TTC549 (cell line): ENCODE data around the gene C10orf71.

ENCODE experiments used
- FAIRE-seq: peaks from 2 replicates; lab custom pipeline; 2012; peaks lifted over from hg19 to GRCh38; lab: Jason Lieb, UNC

The C10orf71 gene

DNA sequence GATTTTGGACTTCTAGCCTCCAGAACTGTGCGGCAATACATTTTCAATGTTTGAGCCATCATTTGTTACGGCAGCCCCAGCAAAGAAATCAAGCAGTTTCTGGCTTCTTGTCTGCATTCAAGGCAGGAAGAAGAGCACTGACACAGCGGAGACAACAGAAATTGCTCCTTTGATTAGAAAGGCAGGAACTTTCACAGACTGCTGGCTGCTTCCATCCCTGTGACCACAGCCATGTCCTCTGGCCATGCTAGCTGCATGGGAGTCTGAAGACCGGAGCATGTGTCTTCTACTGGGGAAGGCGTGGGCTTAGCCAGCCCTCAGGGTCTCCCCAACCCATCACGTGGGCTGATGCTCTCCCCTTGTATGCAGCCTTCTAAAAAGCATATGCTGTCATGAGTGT is 19.1 kb downstream of the C10orf71 start:
- FAIRE-seq = no peak

DNA sequence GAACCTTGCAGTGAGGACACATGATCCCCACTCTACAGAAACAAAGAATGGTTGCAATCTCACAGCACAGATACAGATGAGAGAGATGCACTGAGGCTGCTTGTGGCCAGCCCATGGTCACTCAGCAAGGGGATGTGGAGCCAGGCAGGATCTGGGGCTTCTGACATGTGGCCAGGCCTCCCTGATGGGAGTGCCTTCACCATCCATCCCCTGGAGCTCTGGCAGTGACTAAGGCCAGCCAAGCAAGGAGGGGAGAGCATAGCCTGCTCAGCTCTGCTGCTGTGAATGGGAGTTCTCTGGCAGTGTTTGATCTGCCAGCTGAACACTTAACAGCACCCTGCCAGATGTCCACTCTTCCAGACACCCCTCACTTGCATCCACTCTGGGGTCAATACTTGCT is 19.8 kb downstream of the C10orf71 start:
- no peak for FAIRE-seq

DNA sequence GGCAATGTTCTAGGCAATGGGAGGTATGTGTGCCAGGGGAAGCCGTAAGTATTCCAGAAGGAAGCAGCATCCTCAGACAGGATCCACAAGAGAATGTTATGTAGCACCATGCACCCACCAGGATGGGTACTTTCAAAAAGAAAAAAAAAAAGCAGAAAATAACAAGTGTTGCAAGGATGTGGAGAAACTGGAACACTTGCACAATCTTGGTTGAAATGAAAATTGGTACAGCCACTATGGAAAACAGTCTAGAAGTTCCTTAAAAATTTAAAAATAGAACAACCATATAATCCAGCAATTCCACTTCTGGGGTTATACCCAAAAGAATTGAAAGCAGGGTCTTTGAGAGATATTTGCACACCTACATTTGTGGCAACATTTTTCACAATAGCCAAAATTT is 20.2 kb downstream of the C10orf71 start:
- FAIRE-seq = no peak

DNA sequence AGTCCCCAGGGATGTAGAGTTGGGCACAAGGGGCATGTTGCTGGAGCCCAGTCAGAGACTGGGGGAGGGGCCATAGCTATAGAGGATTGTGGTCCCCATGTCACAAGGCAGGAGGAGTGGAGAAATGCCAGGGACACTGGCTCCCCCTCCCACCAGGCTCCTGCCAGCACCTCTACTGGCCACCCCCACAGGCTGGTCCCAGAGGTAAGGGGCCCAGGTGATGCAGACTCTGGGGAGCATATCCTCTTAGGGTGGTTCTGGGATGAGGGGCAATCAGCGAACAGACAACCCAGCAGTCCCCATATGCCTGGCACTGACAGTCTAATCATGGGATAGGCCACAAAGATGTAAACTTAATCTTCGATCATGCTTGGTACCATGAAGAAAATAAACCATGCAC is 21.2 kb downstream of the C10orf71 start:
- no peak for FAIRE-seq

DNA sequence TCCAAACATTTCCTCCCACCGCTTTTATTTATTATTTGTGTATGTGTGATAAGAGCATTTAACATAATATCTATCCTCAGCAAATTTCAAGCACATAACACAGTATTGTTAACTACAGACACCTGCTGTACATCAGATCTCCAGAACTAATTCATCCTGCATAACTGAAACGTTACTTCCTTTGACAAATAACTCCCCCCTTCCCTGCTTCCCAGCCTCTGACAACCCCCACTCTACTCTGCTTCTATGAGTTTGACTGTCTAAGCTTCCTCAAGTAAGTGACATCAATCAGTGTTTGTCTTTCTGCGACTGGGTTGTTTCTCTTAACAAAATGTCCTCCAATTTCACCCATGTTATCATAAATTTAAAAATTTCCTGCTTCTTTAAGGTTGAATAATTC is 22.1 kb downstream of the C10orf71 start:
- no peak for FAIRE-seq

DNA sequence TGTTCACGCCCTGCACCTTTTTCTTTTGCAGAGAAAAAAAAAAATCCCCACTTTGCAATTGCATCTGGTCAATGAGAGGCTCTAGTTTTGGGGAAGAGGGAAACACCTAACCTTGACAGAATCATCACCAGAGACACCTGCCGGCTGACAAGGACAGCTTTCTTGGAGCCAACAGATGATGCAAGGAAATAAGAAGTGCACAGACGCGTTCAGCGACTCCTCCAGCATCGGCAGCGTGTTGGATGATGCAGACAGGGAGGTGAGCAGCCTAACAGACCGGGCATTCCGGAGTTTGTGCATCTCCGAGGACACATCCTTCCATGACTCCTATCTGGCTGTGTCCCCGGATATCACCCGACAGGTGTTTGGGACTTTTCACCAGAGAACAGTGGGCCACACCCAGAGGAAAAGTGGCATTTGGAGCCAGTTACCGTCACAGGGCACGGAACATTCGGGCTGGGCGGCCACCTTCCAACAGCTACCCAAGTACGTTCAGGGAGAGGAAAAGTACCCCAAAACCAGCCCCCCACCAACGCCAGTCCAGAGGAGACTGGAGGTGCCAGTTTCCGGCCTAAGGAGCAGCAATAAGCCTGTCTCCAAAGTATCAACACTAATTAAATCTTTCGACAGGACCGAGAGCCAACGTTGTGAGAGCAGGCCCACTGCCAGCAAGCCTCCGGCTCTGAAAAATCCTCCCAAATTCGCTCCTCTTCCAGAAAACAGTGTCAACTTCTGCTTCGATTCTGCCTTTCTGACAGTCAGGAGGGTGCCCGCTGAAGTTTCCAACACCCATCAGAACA is 23.6 kb downstream of the C10orf71 start:
- no peak for FAIRE-seq

DNA sequence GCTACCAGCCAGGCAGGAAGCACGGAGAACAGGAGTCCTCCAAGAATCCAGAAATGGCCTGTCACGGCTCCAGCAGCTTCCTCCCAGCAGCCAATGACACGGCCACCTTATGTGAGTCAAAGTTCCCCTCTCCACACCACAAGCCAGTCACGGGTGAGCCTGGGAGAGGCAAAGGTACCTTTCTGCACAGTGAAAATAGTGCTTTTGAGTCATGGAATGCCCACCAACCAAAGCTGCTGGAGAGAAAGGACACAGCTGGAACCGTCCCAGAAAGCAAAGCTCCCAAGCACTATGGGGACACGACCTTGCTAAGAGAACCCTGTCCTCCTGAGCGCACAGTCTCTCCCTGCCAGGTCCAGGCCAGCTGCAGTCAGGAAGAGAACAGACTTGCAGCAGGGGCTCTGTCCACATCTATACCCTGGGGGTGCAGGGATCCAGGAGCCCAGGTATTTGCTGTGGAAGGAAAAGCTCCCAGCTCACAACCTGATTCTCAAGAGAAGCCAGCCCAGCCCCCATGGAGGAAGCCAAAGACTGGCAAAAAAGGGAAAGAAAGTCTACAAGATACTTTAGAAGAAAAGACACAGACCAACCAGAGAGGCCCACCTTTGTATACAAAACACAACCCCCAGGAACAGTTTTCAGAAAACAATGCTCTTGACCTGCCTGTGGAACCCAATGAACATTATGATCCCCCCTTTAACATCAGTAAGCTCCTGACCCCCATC is 24.4 kb downstream of the C10orf71 start:
- FAIRE-seq = no peak

DNA sequence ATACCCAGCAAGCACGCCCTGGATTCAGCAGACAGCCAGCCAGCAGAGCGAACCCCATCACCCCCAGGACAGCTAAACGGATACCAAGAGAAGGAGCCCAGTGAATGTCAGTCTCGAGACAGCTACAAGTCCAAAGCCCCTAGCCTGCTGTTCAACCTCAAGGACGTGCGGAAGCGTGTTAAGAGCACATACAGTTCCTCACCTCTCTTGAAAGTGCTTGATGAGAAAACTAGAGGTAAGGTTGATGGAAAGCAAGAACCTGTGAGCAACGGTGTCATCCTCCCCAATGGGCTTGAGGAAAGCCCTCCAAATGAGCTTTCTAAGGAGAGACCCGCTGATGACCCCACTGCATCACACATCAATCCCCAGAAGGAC is 24.9 kb downstream of the C10orf71 start:
- no peak for FAIRE-seq

DNA sequence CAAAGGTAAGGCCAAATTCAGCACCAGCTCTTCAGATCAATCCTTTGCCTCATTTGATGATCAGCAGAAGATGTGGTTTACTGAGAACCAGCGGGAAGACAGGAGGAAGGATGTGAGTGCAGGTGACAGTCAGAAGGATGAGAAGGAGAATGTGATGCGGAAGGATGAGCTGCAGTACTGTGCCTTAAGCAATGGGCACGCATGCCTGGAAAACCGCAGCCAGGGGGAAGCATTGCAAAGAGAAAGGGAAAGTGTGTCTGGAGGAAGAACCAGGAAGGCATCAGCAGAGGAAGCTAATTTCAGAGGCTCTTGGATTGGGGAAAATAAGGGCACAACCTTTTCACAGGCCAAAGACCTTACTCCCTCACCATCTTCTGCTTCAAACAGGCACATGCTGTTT is 25.7 kb downstream of the C10orf71 start:
- no peak for FAIRE-seq

DNA sequence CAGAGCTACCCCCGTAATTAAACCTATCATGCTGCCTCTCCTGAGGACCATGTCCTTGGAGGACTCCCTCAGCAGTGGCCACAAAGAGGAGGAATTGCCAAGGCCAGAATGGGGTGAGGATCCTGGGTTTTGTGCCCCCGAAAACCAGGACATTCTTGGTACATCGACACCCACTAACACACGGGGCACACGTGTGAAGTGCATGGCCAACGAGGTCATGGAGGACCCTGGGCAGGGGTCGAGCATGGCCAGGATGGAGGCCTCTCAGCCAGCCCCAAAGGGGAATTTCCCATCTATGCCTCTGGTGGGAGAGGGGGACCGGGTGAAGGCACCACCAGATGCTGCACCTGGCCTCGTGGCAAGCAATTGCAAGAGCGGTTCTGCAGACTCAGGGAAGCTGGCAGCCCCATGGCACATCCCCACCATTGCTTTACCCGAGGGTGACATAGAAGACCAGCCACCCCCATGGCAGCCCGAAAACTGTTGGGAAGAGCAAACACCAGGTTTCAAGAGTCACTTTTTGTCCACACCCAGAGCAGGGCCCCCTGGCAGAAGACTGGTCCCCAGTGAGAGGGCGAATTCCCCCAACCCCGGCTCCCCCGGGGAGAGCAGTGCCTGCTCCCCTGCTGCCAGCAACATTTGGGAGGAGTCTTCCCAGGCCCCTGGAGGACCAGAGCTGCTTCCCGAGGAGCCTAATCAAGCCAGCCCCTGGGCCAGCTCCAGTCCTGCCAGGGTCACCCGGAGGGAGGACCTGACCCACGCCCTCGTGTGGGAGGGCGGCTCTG is 26.4 kb downstream of the C10orf71 start:
- FAIRE-seq = no peak

DNA sequence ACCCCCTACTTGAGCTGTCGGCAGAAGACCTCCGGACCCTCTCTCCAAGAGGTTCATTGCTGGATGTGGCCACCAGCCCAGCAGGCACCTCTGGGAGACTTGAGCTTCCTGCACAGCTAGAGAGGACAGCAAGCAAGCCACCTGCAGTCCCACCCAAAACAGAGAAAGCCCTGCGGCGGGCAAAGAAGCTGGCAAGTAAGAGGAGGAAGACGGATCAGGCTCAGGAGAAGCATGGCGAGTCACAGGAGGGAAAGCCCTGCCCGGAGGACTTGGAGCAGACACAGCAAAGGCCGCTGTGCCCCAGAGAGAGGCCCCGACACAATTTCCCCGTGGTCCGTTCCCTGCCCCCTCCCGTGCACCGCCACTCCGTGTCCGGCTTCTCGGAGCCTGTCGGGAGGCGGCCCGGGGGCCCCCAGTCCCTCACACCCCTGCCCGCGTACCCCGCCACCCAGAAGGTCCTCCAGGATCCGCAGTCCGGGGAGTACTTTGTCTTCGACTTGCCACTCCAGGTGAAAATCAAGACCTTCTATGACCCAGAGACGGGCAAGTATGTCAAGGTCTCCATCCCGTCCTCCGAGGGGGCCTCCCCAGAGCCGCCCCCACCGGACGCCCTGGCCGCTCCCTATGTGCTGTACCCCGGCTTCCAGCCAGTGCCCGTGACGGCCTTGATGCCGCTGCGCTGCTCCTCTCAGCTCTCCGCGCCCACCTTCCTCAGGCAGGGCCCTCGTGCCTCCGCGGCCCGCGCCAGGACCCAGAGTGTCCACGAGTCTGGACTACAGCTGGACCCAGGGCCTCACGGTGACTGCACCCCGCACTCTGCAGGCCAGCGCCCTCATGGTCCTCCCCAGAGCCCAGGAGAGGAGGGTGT is 27.2 kb downstream of the C10orf71 start:
- FAIRE-seq = no peak

DNA sequence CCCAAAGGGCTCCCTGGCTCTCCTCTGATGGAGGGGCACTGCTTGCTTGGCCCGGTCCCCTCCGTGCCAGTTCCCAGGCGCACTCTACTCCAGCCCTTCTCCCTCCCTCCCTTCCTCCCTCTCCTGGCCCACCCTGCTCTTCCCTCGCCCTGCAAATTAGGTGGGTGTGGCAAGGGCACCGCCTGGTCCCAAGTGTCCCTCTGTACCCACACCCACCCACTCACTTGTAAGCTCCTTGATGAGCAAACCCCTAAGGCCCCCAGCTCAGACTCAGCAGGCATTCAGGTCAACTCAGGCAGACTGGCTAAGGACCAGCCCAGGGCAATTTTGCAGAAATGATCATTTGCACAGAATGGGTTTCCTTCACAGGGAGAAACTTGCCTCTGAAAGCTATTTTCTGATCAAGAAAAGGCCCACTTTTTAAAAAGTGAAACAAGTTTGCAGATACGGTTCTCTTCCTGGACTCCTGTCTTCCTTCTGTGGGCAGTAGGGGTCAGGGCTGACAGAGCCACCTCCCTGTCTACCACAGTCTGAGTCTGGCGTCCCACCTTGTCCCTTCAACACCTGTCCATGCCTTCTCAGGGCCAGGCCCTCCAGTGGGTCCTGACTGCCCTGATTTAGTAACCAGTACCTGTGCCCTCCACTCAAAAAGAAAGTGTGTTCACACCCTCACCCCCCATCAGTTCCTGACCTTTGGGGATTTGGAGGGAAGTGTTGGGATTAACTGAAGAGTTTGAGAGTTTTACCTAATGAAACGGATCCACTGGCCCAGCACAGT is 28.3 kb downstream of the C10orf71 start:
- FAIRE-seq = no peak

DNA sequence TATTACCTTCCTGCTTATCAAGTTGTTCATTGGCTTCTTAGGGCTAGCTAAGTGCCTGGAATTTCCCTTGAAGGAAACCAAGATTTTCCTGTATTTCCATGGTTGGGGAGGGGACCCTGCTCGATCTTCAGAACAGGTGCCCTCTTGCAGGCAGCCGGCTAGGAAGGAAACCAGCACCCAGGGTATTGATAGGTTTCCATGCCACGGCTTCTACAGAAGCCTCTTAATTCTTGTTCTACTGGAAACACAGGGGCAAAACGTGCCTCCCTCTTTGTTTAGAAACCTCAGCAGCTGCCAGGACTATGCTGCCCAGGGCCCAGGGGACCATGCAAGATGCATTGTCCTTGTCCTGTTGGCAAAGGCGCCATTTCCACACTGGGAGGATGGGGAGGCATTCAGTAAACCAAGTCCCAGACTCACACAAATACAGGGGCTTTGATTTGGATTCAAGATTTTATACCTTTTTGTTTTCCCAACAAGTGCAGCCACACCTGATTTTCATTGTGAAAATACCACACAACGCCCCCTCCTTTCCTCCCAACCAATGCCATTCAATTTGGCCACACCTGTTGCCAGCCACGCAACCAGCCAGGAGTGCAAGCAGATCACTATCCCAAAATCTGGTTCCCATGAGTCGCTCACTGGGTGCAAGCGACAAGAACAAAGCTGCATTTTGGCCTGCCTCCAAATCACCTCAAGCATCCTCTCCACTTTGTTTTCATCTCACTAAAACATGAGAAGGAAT is 29.6 kb downstream of the C10orf71 start:
- FAIRE-seq = no peak

DNA sequence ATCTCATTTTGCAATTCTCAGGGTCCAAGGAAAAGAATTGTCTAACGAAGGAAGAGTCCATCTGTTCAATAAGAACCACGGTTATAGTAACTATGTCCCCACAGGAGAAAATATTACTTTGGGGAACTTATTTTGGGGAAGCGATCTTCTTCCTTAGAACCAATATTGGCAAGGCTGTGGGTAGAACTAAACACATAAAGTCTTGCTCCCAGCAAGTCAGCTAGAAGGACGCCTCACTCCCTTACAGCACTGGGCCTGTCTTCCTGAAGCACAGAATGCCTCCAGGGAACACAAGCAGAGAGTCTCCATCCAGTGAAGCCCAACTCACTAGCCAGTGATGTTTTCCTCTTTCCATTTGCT is 30.2 kb downstream of the C10orf71 start:
- no peak for FAIRE-seq

DNA sequence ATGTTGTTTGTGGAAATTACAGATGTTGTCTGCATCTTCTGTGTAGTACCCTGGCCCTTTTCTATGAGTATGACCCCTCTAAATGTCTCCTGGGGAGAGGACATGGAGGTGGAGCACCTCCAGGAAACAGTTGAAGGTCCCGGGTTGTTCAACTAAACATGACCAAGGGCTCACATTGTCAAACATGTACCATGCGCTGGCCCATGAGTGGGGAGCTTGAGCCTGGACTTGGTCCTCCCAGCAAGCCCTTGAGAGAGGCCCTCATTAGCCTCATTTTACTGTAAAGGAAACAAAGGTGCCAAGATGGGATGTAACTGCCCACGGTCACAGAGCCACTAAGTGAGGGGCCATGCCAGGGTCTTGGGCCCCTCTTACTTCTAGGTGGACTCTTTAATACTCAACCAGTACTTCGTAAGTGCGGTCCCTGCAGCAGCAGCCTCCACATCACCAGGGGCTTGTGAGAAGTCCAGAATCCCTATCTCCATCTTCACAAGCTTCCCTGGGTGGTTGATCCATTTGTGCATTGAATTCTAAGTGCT is 31.2 kb downstream of the C10orf71 start:
- no peak for FAIRE-seq

DNA sequence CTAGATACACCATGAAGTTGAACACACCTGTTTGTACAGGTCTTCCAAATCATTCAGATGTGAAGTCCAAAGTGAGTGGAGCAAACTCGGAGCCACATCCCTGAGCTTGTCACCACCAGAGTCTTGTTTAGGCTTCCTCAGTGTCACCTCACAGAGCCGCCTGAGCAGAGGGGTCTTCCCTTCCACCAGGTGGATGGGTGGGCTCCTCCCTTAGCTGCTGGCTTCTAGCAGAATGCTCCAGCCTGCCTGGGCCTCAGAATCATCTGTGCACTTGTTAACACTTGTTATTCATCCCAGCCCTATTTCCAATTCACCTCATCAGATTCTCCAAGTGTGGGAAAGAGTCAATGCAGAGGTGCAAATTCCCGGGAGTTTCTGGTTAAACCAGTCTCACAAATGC is 32.5 kb downstream of the C10orf71 start:
- no peak for FAIRE-seq

DNA sequence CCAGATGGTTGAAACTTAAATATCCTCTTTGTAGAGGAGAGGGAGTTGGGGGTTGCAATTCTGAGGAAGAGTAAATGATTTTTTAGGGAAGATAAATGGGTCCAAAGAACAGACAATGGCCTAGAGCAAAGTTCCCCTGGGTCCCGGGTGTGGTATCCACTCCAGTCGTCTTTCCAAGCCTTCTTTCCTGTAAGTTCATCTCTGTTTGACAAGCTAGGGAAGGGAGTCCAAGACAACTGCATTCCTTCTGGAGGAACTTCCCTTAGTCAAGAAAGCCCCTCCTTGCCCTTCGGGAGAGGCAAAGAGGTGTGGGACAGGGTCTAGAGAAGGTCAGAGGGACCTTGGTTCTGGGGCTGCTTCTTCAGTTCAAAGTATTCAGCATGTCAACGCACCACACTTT is 33.4 kb downstream of the C10orf71 start:
- FAIRE-seq = no peak

DNA sequence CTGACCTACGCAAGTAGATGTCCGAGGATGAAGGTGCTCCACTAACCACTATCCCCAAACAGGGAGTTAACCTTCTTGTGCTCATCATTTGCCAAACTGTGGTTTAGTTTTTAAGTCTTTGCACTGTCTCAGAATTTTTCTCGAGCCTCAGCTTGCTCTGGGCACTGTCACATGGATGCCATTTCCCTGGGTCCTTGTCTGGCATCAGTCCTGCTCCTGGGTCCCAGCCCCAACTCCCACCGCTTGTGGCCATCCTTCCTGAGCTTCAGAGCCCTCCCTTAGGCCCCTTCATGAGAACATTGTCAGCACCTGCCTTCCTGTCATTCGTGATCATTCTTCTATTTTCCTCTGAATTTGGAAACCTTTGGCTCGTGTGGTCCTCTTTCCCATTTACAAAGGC is 33.8 kb downstream of the C10orf71 start:
- no peak for FAIRE-seq

DNA sequence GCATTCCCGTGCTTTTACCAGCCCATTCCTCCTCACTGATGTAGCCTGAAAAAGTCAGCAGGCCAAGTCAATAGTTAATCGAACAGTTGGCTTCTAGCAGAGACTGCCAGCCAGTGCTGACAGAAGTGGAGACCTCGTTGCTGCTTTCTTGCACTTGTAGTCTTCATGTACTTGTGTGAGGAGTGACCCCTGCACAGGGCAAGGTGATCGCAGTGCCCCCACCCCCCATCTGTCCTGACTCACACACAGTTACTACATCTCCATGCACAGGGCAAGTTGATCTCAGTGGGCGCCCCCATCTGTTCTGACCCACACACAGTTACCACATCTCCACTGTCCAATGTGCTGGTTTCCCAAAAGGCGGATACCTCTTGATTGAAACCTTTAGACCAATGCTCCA is 34.2 kb downstream of the C10orf71 start:
- FAIRE-seq = no peak

DNA sequence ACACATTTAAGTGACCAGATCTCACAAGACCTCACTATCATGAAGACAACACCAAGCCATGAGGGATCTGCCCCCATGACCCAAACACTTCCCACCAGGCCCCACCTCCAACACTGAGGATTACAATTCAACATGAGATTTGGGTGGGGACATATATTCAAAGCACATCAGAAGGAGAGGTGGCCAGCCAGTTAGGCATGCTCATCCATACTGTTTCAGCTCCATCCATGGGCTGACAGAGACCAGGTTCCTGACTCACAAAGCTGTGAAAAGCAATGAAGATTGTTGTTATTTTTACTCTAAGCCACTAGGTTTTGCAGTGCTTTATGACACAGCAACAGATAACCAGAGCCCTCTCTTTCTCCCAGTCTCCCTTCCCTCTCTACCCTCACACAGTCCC is 36.0 kb downstream of the C10orf71 start:
- FAIRE-seq = no peak
